Measurements from ENCODE around the gene COA4. TPM values are rescaled to one million over a fixed set of nuclear protein-coding genes. Genes with fewer than 3 reads are reported as not detected.

Gene COA4
- total and polyA plus RNA-seq, 2 donors (not counting 1 experiment from before 2014, with no cell fraction given): 59.6 to 60.8 TPM

DNA sequence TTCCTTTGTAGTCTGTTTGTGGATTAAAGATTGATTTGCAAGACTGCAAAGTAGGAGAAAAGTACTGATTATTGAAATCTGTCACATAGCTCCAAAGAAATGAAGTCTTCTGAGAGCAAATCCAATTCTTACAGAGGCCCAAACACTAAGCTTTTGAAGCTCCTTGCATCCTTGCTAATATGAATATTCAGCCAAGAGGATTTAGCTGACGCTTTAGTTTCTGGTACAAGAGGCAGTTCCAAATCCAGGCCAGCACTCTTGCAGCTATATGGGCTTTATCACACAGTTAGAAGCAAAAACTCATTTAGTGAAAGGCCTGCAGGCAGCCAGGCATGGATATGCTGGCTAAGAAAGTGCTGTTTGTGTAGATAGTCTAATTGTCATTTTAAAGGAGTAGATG is 12.9 kb upstream of the COA4 start:
- CTCF ChIA-PET: no interaction called here
- no peak overlapping the region for H3K27ac ChIP-seq (ENCODE audit: low read length in 2 of 2)
- no peaks in the 10 kb centered on the region for H3K27me3 ChIP-seq (replicated peaks in 1 of 4; ENCODE audit: control extremely low read depth in 1 of 4, control insufficient read depth in 3 of 4, insufficient read depth in 4 of 4, low read length in 3 of 4)
- H3K36me3 ChIP-seq (replicated peaks in 1 of 2; ENCODE audit: control extremely low read depth in 1 of 2, control insufficient read depth in 1 of 2, extremely low read depth in 1 of 2, insufficient read depth in 2 of 2, low read length in 1 of 2): peaks cover 12 to 54% of the 10 kb centered on the region in 2 experiments
- H3K9ac ChIP-seq (ENCODE audit: low read length): no peak overlapping the region
- no peaks in the 10 kb centered on the region for H4K20me1 ChIP-seq (ENCODE audit: control insufficient read depth, insufficient read depth, low read length, poor library complexity, severe bottlenecking)
- no peak for TF ChIP-seq EZH2 (IDR thresholded peaks at IDR 0.05; ENCODE audit: borderline replicate concordance, insufficient read depth, low read depth, low read length, poor library complexity, severe bottlenecking)
- TF ChIP-seq, protein P1, sequence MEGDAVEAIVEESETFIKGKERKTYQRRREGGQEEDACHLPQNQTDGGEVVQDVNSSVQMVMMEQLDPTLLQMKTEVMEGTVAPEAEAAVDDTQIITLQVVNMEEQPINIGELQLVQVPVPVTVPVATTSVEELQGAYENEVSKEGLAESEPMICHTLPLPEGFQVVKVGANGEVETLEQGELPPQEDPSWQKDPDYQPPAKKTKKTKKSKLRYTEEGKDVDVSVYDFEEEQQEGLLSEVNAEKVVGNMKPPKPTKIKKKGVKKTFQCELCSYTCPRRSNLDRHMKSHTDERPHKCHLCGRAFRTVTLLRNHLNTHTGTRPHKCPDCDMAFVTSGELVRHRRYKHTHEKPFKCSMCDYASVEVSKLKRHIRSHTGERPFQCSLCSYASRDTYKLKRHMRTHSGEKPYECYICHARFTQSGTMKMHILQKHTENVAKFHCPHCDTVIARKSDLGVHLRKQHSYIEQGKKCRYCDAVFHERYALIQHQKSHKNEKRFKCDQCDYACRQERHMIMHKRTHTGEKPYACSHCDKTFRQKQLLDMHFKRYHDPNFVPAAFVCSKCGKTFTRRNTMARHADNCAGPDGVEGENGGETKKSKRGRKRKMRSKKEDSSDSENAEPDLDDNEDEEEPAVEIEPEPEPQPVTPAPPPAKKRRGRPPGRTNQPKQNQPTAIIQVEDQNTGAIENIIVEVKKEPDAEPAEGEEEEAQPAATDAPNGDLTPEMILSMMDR (IDR thresholded peaks at IDR 0.05): no peak
- H2AFZ ChIP-seq (ENCODE audit: insufficient read depth, low read depth, low read length, poor library complexity, severe bottlenecking): no peak overlapping the region
- H3K4me3 ChIP-seq (ENCODE audit: control extremely low read depth in 1 of 5, extremely low read depth in 1 of 5, insufficient read depth in 1 of 5, low read depth in 2 of 5, low read length in 4 of 5): no peak overlapping the region
- H3K4me1 ChIP-seq (ENCODE audit: control insufficient read depth in 2 of 2, insufficient read depth in 2 of 2, low read length in 2 of 2): no peaks in the 10 kb centered on the region
- H3K4me2 ChIP-seq (replicated peaks; ENCODE audit: low read depth, low read length, poor library complexity, severe bottlenecking): no peak overlapping the region
- POLR2A ChIA-PET: no interaction called here
- H3K27me3 Mint-ChIP-seq: no peaks in the 10 kb centered on the region
- H3K4me1 Mint-ChIP-seq: no peaks in the 10 kb centered on the region
- no peak overlapping the region for H3K4me3 Mint-ChIP-seq
- intact Hi-C loops (cut with micrococcal nuclease): no loop called here
- DNase-seq (no peak), ATAC-seq (ENCODE audit: low read depth) (no peak)
- H3K27ac Mint-ChIP-seq: no peak overlapping the region
- H3K9me3 ChIP-seq (ENCODE audit: control extremely low read depth in 1 of 3, control insufficient read depth in 2 of 3, insufficient read depth in 1 of 3, low read length in 2 of 3): no peaks in the 10 kb centered on the region
- peaks cover 4% of the 10 kb centered on the region for H3K79me2 ChIP-seq (ENCODE audit: control insufficient read depth, insufficient read depth, low read length)
- no CpG with 5 or more reads among the region's 1 CpG for WGBS (ENCODE audit: insufficient coverage)
- no peaks in the 10 kb centered on the region for H3K9me3 Mint-ChIP-seq (ENCODE audit: insufficient read depth)

DNA sequence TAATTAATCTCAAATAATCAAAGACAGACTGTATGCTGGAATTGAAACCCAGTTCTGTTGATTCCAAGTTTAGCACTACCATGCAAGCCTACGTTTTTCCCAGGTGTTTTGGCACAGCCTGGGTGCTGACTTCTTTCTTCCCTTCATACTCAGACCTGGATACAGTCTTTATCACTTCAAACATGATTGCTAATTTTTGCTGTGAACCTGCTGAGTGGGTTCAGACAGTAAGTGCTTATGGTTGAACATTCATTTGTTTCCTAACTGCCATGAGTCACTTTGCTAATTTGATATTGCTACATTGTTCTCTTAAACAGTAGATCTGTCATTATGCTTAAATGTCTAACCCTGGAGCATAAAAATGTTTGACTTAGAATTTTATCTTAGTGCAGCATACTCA is 12.4 kb upstream of the COA4 start:
- no CpG with 5 or more reads among the region's 1 CpG for WGBS (ENCODE audit: insufficient coverage)
- H3K9me3 Mint-ChIP-seq (ENCODE audit: insufficient read depth): no peaks in the 10 kb centered on the region
- Histone ChIP-seq H3K9ac (ENCODE audit: low read length) (no peak overlapping the region), H3K27ac (ENCODE audit: low read length in 2 of 2) (no peak overlapping the region), H3K79me2 (ENCODE audit: control insufficient read depth, insufficient read depth, low read length) (peaks cover 7% of the 10 kb centered on the region), H3K27me3 (replicated peaks in 1 of 4; ENCODE audit: control extremely low read depth in 1 of 4, control insufficient read depth in 3 of 4, insufficient read depth in 4 of 4, low read length in 3 of 4) (no peaks in the 10 kb centered on the region), H4K20me1 (ENCODE audit: control insufficient read depth, insufficient read depth, low read length, poor library complexity, severe bottlenecking) (no peaks in the 10 kb centered on the region), H3K4me2 (replicated peaks; ENCODE audit: low read depth, low read length, poor library complexity, severe bottlenecking) (no peak overlapping the region), H2AFZ (ENCODE audit: insufficient read depth, low read depth, low read length, poor library complexity, severe bottlenecking) (no peak overlapping the region), H3K36me3 (replicated peaks in 1 of 2; ENCODE audit: control extremely low read depth in 1 of 2, control insufficient read depth in 1 of 2, extremely low read depth in 1 of 2, insufficient read depth in 2 of 2, low read length in 1 of 2) (peaks cover 12 to 54% of the 10 kb centered on the region in 2 experiments), H3K9me3 (ENCODE audit: control extremely low read depth in 1 of 3, control insufficient read depth in 2 of 3, insufficient read depth in 1 of 3, low read length in 2 of 3) (no peaks in the 10 kb centered on the region), H3K4me3 (ENCODE audit: control extremely low read depth in 1 of 5, extremely low read depth in 1 of 5, insufficient read depth in 1 of 5, low read depth in 2 of 5, low read length in 4 of 5) (no peak overlapping the region), H3K4me1 (ENCODE audit: control insufficient read depth in 2 of 2, insufficient read depth in 2 of 2, low read length in 2 of 2) (no peaks in the 10 kb centered on the region)
- H3K27ac Mint-ChIP-seq: no peak overlapping the region
- ATAC-seq (ENCODE audit: low read depth) (no peak), DNase-seq (no peak)
- H3K27me3 Mint-ChIP-seq: no peaks in the 10 kb centered on the region
- no peaks in the 10 kb centered on the region for H3K4me1 Mint-ChIP-seq
- no peak overlapping the region for H3K4me3 Mint-ChIP-seq
- ChIA-PET POLR2A (no interaction called here), CTCF (no interaction called here)
- intact Hi-C loops (cut with micrococcal nuclease): no loop called here
- TF ChIP-seq EZH2 (IDR thresholded peaks at IDR 0.05; ENCODE audit: borderline replicate concordance, insufficient read depth, low read depth, low read length, poor library complexity, severe bottlenecking): no peak
- TF ChIP-seq, protein P1 (IDR thresholded peaks at IDR 0.05): no peak
